ENCODE results near the gene ZNF582.

The ZNF582 gene

DNA sequence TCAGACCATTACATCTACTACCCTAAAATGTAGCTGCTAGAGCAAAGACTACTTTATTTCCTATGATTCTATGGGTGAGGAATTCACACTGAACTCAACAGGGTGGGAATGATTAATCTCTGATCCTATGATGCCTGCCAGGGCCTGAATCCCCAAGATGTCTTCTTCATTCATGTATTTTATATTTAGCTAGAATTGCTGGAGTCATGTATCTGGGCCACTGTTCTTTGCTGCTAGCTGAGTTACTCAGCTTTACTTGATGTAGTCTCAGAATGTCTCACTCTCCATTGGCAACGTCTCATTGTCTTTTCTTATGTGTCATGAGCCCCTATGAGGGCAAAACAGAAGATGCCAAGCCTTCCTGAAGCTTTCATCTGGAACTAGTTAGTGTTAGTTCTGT, 21.1 kb downstream of the ZNF582 start:
- no peak overlapping the region for H3K4me3 ChIP-seq (ENCODE audit: low read depth, low read length)
- DNase-seq (ENCODE audit: low read depth) = no peak
- TF ChIP-seq, protein P1, sequence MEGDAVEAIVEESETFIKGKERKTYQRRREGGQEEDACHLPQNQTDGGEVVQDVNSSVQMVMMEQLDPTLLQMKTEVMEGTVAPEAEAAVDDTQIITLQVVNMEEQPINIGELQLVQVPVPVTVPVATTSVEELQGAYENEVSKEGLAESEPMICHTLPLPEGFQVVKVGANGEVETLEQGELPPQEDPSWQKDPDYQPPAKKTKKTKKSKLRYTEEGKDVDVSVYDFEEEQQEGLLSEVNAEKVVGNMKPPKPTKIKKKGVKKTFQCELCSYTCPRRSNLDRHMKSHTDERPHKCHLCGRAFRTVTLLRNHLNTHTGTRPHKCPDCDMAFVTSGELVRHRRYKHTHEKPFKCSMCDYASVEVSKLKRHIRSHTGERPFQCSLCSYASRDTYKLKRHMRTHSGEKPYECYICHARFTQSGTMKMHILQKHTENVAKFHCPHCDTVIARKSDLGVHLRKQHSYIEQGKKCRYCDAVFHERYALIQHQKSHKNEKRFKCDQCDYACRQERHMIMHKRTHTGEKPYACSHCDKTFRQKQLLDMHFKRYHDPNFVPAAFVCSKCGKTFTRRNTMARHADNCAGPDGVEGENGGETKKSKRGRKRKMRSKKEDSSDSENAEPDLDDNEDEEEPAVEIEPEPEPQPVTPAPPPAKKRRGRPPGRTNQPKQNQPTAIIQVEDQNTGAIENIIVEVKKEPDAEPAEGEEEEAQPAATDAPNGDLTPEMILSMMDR (conservative IDR thresholded peaks at IDR 0.05; ENCODE audit: low read depth, low read length) = no peak

DNA sequence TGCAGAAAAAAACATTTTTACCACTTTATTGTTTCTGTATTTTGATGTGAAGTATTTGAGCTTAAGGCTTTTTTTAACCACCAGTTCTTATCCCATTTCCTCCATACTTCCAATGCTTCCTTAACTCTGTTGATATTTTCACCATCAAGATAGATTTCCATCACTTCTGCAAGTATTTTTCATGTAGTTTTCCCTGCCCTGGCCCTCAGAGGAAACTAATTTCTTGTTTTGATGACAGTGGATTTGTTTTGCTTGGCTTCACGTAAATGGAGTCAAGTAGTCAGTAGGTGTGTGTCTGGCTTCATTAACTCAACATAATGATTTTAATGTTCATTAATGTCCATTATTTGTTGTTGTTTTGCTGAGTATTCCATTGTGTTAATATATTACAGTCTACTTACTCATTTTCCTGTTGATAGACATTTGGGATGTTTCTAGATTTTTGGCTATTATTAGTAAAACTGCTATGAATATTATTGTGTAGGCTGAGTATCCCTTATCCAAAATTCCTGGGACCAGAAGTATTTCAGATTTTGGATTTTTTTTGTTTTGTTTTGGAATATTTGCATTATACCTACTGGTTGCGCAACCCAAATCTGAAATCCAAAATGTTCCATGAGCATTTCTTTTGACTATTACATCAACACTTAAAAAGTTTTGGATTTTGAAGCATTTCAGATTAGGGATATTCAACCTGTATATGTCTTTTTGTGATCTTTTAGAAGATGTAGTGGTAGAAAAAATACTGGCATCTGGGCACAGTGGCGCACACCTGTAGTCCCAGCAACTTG, 23.3 kb downstream of the ZNF582 start:
- H3K4me3 ChIP-seq (ENCODE audit: low read depth, low read length) = no peak overlapping the region
- DNase-seq (ENCODE audit: low read depth) = no peak
- TF ChIP-seq, protein P1 (conservative IDR thresholded peaks at IDR 0.05; ENCODE audit: low read depth, low read length) = no peak

DNA sequence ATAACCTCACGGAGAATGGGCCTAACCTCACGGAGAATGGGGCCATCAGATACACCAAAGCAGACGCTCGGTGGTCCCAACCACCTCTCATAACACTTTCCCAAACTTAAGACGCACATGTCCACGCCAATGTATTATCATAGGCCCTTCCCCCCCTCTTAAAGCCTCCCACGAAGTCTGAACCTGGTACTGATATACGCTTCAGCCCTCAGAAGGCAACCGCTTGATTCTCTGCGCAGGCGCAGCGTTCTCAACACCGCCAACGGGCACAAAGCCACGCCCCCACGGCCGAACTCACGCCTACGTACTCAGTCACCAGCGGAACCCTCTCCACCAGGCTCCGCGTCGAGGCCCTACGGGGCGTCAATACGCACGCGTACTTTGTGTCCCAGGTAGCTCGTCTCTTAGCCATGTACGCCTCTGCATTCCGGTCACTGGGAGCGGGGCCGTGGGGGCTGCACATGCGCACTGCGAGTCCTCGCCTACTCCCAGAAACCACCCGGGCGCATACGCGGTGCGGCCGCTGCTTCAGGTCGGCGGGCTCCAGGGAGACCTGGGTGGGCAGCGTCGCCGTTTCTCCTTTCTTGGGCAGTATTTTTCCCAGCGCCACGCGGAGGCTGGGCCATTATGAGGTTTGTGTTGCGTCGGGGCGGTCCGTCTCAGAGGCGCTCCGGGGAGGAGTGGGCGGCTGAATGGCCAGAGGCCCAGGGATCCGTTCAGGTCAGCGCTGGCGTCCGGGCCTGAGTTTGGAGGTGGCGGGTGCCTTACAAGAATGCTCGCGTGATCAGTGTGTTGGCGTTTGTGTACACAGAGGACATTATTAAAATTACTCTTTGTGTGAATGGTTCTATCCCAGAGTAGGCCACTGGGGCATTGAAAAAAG, 25.3 kb downstream of the ZNF582 start:
- DNase-seq (ENCODE audit: low read depth) = peak; percentile 99
- TF ChIP-seq, protein P1 (conservative IDR thresholded peaks at IDR 0.05; ENCODE audit: low read depth, low read length) = no peak
- H3K4me3 ChIP-seq (ENCODE audit: low read depth, low read length) = peak overlapping the region; percentile 79

DNA sequence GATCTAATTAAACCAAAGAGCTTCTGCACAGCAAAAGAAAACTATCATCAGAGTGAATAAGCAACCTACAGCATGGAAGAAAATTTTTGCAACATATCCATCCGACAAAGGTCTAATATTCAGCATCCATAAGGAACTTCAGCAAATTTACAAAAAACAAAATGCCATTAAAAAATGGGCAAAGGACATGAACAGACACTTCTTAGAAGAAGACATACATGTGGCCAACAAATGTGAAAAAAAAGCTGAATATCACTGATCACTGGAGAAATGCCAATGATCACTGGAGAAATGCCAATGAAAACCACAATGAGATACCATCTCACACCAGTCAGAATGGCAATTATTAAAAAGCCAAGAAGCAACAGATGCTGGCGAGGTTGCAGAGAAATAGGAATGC, 32.5 kb downstream of the ZNF582 start:
- TF ChIP-seq, protein P1 (conservative IDR thresholded peaks at IDR 0.05; ENCODE audit: low read depth, low read length) = no peak
- DNase-seq (ENCODE audit: low read depth) = no peak
- H3K4me3 ChIP-seq (ENCODE audit: low read depth, low read length) = no peak overlapping the region

DNA sequence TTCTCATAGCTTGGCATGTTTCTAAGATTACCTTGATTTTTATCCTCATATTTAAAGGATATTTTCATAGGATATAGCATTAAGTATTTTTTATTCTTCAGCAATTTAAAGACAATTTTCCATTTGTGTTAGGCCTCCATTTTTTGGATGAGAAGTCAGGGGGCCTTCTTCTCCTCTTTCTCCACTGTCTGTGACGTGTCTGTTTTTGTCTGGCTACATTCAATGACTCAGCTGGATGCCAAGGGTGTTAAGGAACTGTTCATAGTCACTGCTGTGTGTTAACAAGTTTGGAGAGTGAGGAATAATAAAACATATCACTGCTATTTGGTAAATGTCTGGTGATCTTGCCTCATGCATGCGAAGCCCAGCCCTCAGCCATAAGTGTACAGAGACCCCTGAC, 36.4 kb downstream of the ZNF582 start:
- peak; percentile 3 for DNase-seq (ENCODE audit: low read depth)
- no peak overlapping the region for H3K4me3 ChIP-seq (ENCODE audit: low read depth, low read length)
- TF ChIP-seq, protein P1 (conservative IDR thresholded peaks at IDR 0.05; ENCODE audit: low read depth, low read length) = no peak

DNA sequence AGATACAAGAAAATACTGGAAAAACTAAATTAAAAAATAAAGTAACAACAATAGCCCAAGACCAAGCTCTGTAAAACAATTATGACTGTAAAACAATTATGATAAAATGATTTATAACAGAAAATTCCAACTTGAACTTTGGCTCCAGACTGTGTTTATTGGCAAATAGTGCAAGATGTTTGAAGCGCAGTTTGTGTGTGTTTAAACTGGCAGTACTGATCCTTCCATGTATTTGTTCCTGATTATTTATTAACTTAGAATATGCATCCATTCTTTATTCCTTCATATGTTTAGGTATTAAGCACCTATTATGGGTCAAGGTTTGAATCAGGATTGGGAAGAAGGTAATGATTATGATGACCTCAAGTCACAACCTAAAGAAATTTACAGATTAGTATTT, 37.8 kb downstream of the ZNF582 start:
- TF ChIP-seq, protein P1 (conservative IDR thresholded peaks at IDR 0.05; ENCODE audit: low read depth, low read length) = no peak
- H3K4me3 ChIP-seq (ENCODE audit: low read depth, low read length) = no peak overlapping the region
- no peak for DNase-seq (ENCODE audit: low read depth)

Data from choroid plexus epithelial cell (primary cell).